ENCODE data around the gene TRIM6. TPM values are rescaled to one million over a fixed set of nuclear protein-coding genes. Genes with fewer than 3 reads are reported as not detected.

The TRIM6 gene
- total RNA-seq, 2 experiments from 2014 or later = not detected

DNA sequence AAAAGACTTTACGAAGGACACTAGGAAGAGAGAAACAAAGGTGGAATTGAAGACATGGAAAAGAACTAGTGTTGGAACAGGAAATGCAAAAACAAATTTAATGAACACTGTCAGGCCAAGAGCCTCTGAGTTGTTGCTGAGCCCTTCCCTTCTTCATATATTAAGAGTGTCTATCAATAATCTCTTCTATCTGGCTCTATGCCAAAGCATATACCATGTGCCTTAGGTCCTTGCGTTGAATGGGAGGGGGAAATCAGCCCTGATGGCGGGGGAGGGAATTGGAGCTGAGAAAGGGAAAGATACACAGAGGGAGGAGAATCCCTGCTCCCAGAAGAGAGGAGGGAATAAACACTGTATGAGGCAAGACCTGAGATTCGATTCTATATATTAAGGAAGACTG is 21.3 kb upstream of the TRIM6 start:
- intact Hi-C loops (cut with DNase I, micrococcal nuclease) = no loop called here
- Mint-ChIP-seq H3K4me3 (no peak overlapping the region), H3K36me3 (ENCODE audit: low read depth) (no peaks in the 10 kb centered on the region), H3K27ac (no peak overlapping the region), H3K4me1 (ENCODE audit: low read depth) (no peaks in the 10 kb centered on the region), H3K9me3 (no peaks in the 10 kb centered on the region), H3K27me3 (no peaks in the 10 kb centered on the region)
- no peak for DNase-seq
- no peak for ATAC-seq (ENCODE audit: poor library complexity)
- no peaks in the 10 kb centered on the region for H3K36me3 ChIP-seq (ENCODE audit: insufficient read depth, low read length)
- no peaks in the 10 kb centered on the region for H3K9me3 ChIP-seq (ENCODE audit: control insufficient read depth in 1 of 2, insufficient read depth in 1 of 2, low read length in 2 of 2)
- TF ChIP-seq, protein P1, sequence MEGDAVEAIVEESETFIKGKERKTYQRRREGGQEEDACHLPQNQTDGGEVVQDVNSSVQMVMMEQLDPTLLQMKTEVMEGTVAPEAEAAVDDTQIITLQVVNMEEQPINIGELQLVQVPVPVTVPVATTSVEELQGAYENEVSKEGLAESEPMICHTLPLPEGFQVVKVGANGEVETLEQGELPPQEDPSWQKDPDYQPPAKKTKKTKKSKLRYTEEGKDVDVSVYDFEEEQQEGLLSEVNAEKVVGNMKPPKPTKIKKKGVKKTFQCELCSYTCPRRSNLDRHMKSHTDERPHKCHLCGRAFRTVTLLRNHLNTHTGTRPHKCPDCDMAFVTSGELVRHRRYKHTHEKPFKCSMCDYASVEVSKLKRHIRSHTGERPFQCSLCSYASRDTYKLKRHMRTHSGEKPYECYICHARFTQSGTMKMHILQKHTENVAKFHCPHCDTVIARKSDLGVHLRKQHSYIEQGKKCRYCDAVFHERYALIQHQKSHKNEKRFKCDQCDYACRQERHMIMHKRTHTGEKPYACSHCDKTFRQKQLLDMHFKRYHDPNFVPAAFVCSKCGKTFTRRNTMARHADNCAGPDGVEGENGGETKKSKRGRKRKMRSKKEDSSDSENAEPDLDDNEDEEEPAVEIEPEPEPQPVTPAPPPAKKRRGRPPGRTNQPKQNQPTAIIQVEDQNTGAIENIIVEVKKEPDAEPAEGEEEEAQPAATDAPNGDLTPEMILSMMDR (IDR thresholded peaks at IDR 0.05) = no peak
- POLR2A ChIA-PET = no interaction called here
- H3K4me1 ChIP-seq (ENCODE audit: insufficient read depth, low read length) = no peaks in the 10 kb centered on the region
- H3K4me3 ChIP-seq (ENCODE audit: low read length) = no peak overlapping the region
- CTCF ChIA-PET = no interaction called here
- H3K27me3 ChIP-seq (ENCODE audit: control insufficient read depth in 1 of 2, insufficient read depth in 2 of 2, low read length in 2 of 2) = peaks cover 0 to 4% of the 10 kb centered on the region in 2 experiments
- H3K27ac ChIP-seq (ENCODE audit: low read depth in 1 of 2, low read length in 2 of 2) = no peak overlapping the region

DNA sequence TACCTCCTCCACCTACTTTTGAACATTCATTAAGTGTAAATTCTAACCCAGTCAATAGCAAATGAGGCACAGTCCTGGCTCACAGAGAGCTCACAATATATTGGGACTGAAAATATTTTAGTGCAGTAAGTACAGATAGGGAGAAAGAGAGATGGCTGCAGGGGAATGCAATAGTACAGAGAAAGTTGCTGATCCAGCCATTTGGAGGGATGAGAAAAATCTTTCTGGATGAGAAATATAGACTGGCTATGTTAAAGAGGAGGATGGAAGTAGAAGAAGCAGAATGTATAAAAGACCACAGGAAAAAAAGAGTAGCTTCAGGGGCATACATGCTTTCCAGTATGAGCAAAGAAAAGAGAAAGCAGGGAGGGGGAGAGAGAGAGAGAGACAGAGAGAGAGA is 19.3 kb upstream of the TRIM6 start:
- H3K27me3 Mint-ChIP-seq = no peaks in the 10 kb centered on the region
- peaks cover 0 to 4% of the 10 kb centered on the region in 2 experiments for H3K27me3 ChIP-seq (ENCODE audit: control insufficient read depth in 1 of 2, insufficient read depth in 2 of 2, low read length in 2 of 2)
- TF ChIP-seq, protein P1 (IDR thresholded peaks at IDR 0.05) = no peak
- no peak overlapping the region for H3K4me3 Mint-ChIP-seq
- no peak overlapping the region for H3K27ac ChIP-seq (ENCODE audit: low read depth in 1 of 2, low read length in 2 of 2)
- H3K9me3 ChIP-seq (ENCODE audit: control insufficient read depth in 1 of 2, insufficient read depth in 1 of 2, low read length in 2 of 2) = no peaks in the 10 kb centered on the region
- CTCF ChIA-PET = no interaction called here
- H3K9me3 Mint-ChIP-seq = no peaks in the 10 kb centered on the region
- ATAC-seq (ENCODE audit: poor library complexity) = no peak
- no peak for DNase-seq
- H3K36me3 Mint-ChIP-seq (ENCODE audit: low read depth) = no peaks in the 10 kb centered on the region
- POLR2A ChIA-PET = interaction anchor here (0.8 kb wide), 1 partner anchor 295 kb away, joined by 3 read pairs; no protein-coding TSS in a partner anchor
- intact Hi-C loops (cut with DNase I, micrococcal nuclease) = no loop called here
- no peaks in the 10 kb centered on the region for H3K4me1 Mint-ChIP-seq (ENCODE audit: low read depth)
- no peak overlapping the region for H3K27ac Mint-ChIP-seq
- no peaks in the 10 kb centered on the region for H3K36me3 ChIP-seq (ENCODE audit: insufficient read depth, low read length)
- no peaks in the 10 kb centered on the region for H3K4me1 ChIP-seq (ENCODE audit: insufficient read depth, low read length)
- H3K4me3 ChIP-seq (ENCODE audit: low read length) = no peak overlapping the region

DNA sequence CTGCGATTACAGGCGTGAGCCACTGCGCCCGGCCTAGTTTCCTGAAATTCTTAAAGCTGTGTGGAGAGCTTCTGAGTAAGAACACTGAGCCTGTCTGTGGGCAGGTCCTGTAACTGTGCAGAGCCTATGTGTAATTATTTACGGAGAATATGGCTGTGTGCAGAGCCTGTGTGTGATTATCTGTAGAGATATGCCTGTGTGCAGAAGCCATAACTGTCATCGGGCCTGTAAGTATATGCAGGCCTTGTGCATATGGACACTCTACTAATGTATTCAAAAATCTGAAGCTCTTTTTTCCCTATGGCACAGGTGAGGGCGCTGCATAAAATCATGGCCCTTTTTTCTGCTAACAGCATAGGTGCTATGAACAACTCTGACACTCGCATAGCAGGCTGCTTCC is 15.9 kb upstream of the TRIM6 start, which contains the start of gene OR52B6:
Gene OR52B6 (plus strand): TSS at position 301 of the 400 bp plus-strand sequence. CDS start 0 bp downstream, at position 301.
- DNase-seq (no peak), ATAC-seq (ENCODE audit: poor library complexity) (no peak)
- no peaks in the 10 kb centered on the region for H3K4me1 Mint-ChIP-seq (ENCODE audit: low read depth)
- CTCF ChIA-PET = no interaction called here
- no peak within 1 kb of the TSS for H3K4me3 Mint-ChIP-seq
- H3K36me3 Mint-ChIP-seq (ENCODE audit: low read depth) = no peaks in the 10 kb centered on the region
- H3K27me3 ChIP-seq (ENCODE audit: control insufficient read depth in 1 of 2, insufficient read depth in 2 of 2, low read length in 2 of 2) = no peaks in the 10 kb centered on the region
- no peak within 1 kb of the TSS for H3K4me3 ChIP-seq (ENCODE audit: low read length)
- intact Hi-C loops (cut with DNase I, micrococcal nuclease) = no loop called here
- no peak within 1 kb of the TSS for H3K27ac ChIP-seq (ENCODE audit: low read depth in 1 of 2, low read length in 2 of 2)
- H3K27ac Mint-ChIP-seq = no peak within 1 kb of the TSS
- H3K4me1 ChIP-seq (ENCODE audit: insufficient read depth, low read length) = no peaks in the 10 kb centered on the region
- H3K27me3 Mint-ChIP-seq = no peaks in the 10 kb centered on the region
- TF ChIP-seq, protein P1 (IDR thresholded peaks at IDR 0.05) = no peak
- peaks cover 2% of the 10 kb centered on the region for H3K9me3 Mint-ChIP-seq
- POLR2A ChIA-PET = no interaction called here
- H3K9me3 ChIP-seq (ENCODE audit: control insufficient read depth in 1 of 2, insufficient read depth in 1 of 2, low read length in 2 of 2) = no peaks in the 10 kb centered on the region
- H3K36me3 ChIP-seq (ENCODE audit: insufficient read depth, low read length) = no peaks in the 10 kb centered on the region
